Brain microvascular endothelial cell (primary cell): Measurements from ENCODE around the gene PROSER2.
A peak's percentile ranks its signal among the peaks of the same experiment; 100 is the strongest.
"Not testable (repeated sequence)": the region's sequence is repeated elsewhere in the genome, so short reads cannot be mapped to it uniquely, and the experiment has no call there.

ENCODE experiments used
- DNase-seq: peaks from one replicate; pipeline ENCODE4 v3.0.0-alpha.2; 2020
- H3K27ac ChIP-seq: fragments of 250-450 bp; sonication (Bioruptor Pico); 2 replicates; pipeline ENCODE4 v1.5.1; 2020; ENCODE audit warnings: mild to moderate bottlenecking, moderate library complexity
- H3K27me3 ChIP-seq: fragments of 250-450 bp; sonication (Bioruptor Pico); replicated peaks from 2 replicates; pipeline ENCODE4 v1.5.1; 2020; ENCODE audit warnings: mild to moderate bottlenecking
- H3K36me3 ChIP-seq: fragments of 250-450 bp; sonication (Bioruptor Pico); replicated peaks from 2 replicates; pipeline ENCODE4 v1.5.1; 2020; ENCODE audit warnings: mild to moderate bottlenecking
- H3K4me3 ChIP-seq: 2 replicates; pipeline ENCODE4 v1.5.1; 2011; ENCODE audit warnings: low read depth, mild to moderate bottlenecking, control low read depth, low read length, moderate library complexity
- in situ Hi-C: cut with HindIII; loops from 2 replicates; pipeline ENCODE4 v1.10.0; 2017; ENCODE audit warnings: low sequenced_read_pairs, low pct_ligation_motif_present
- TF ChIP-seq, protein P1 (sequence below): IDR thresholded peaks from 2 replicates; pipeline ENCODE4 v1.5.1; 2011; ENCODE audit warnings: low read depth, mild to moderate bottlenecking, moderate library complexity, low read length, control low read depth, inconsistent platforms; ENCODE audit errors: missing control alignments

PROSER2 gene

DNA sequence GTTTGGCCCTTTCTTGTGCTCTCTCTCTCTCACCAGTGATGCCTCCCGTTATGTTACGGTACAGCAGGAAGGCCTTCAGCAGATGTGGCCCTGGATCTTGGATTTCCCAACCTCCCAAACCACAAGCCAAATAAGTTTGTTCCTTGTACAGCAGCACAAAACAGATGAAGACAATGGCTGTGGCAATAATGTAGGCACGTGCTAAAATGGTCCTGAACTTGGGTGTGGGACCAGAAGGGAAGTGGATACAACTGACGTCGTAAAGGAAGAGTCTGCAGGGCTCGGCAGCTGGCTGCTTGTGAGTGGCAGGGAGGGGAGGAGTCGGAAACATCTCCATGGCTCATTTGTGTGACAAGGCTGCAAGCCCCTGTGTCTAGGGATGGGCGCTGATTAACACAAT is 26.8 kb downstream of the PROSER2 start:
- TF ChIP-seq, protein P1, sequence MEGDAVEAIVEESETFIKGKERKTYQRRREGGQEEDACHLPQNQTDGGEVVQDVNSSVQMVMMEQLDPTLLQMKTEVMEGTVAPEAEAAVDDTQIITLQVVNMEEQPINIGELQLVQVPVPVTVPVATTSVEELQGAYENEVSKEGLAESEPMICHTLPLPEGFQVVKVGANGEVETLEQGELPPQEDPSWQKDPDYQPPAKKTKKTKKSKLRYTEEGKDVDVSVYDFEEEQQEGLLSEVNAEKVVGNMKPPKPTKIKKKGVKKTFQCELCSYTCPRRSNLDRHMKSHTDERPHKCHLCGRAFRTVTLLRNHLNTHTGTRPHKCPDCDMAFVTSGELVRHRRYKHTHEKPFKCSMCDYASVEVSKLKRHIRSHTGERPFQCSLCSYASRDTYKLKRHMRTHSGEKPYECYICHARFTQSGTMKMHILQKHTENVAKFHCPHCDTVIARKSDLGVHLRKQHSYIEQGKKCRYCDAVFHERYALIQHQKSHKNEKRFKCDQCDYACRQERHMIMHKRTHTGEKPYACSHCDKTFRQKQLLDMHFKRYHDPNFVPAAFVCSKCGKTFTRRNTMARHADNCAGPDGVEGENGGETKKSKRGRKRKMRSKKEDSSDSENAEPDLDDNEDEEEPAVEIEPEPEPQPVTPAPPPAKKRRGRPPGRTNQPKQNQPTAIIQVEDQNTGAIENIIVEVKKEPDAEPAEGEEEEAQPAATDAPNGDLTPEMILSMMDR, result no peak
- Histone ChIP-seq H3K27me3 (no peaks in the 10 kb centered on the region), H3K27ac (no peak overlapping the region), H3K36me3 (no peaks in the 10 kb centered on the region), H3K4me3 (no peak overlapping the region)
- no peak for DNase-seq
- in situ Hi-C loops, result no loop called here

DNA sequence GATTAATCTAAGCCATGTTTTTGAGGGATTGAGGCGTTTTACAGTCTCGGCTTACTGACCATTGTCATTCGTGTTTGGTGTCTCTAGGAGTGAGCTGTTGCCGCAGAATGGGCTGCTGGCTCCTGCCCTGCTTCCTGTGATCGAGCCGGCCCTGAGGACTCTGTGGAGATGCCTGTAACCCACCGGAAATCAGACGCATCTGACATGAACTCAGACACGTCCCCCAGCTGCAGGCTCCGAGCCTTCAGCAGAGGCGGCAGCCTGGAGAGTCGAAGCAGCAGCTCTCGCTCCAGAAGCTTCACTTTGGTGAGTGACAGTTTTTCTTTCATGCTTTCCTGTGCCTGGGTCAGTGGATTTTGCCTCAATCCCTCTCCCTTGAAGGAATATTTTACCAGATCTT is 28.8 kb downstream of the PROSER2 start:
- in situ Hi-C loops, result no loop called here

DNA sequence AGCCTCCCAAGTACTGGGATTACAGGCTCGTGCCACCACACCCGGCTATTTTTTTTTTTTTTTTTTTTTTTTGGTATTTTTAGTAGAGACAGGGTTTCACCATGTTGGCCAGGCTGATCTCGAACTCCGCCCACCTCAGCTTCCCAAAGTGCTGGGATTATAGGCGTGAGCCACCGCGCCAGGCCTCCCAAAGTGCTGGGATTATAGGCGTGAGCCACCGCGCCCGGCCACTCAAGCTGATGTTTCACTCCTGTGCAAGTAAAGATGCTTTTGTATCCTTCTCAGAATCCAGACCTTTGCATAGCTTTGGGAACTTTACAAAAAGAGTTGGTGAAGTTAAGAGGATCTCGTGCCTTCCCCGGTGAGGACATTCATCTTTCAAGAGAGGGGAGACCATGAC is 29.5 kb downstream of the PROSER2 start:
- DNase-seq, H3K27me3 ChIP-seq, in situ Hi-C loops, H3K4me3 ChIP-seq, H3K36me3 ChIP-seq, H3K27ac ChIP-seq: not testable (repeated sequence)

More for the DNA sequence above, 28.8 kb downstream of the PROSER2 start:
- no peaks in the 10 kb centered on the region for H3K36me3 ChIP-seq
- no peaks in the 10 kb centered on the region for H3K27me3 ChIP-seq
- H3K4me3 ChIP-seq, result no peak overlapping the region
- H3K27ac ChIP-seq, result no peak overlapping the region
- TF ChIP-seq, protein P1, result no peak
- DNase-seq, result no peak

DNA sequence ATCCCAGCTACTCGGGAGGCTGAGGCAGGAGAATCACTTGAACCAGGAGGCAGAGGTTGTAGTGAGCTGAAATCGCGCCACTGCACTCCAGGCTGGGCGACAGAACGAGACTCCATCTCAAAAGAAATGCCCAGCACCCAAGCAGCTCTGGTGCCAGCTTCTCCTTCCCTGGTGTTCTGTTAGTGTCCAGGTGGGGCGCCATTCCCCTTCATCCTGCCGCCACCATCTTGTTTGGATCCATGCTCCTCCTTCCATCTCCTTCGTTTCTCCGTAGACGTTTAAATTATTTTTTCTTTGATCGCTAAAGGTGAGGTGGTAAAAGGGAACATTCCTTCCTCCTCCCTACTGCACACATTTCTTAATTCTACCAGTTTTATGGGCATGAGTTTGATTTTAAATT is 30.3 kb downstream of the PROSER2 start:
- TF ChIP-seq, protein P1, result peak; percentile 37
- no peak overlapping the region for H3K4me3 ChIP-seq
- H3K36me3 ChIP-seq, result no peaks in the 10 kb centered on the region
- no peak for DNase-seq
- in situ Hi-C loops, result no loop called here
- H3K27me3 ChIP-seq, result no peaks in the 10 kb centered on the region
- H3K27ac ChIP-seq, result no peak overlapping the region

DNA sequence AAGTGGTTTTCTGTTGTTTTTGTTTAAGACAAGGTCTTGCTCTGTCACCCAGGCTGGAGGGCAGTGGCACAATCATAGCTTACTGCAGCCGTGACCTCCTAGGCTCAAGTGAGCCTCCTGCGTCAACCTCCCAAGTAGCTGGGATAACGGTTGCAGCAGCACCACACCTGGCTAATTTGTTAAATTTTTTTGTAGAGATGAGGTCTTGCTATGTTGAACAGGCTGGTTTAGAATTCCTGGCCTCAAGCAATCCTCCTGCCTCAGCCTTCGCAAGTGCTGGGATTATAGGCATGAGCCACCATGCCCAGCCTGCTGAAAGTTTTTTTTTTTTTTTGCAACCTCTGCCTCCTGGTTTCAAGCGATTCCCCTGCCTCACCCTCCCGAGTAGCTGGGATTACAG is 31.1 kb downstream of the PROSER2 start:
- TF ChIP-seq, protein P1, result no peak
- no peaks in the 10 kb centered on the region for H3K36me3 ChIP-seq
- H3K27ac ChIP-seq, result no peak overlapping the region
- in situ Hi-C loops, result no loop called here
- H3K27me3 ChIP-seq, result no peaks in the 10 kb centered on the region
- no peak for DNase-seq
- no peak overlapping the region for H3K4me3 ChIP-seq

DNA sequence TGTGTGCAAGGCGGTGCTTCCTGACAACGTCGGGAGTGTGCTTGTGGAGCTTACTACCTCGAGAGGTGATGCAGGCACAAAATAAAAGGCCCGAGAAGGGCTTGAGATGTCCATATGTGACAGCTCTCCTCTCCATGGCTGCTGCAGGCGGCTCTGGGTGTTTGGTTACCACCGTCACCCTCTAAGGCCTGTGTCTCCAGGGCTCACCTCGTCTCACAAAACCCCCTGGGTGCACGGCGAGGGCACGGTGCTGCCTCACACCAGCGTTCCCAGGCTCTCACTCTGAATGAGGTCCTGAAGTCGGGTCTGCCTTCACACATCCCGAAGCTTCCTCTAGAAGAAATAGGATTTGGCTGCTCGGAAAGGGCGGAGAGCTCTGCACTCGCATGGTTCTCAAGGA is 32.9 kb downstream of the PROSER2 start:
- Histone ChIP-seq H3K27me3 (no peaks in the 10 kb centered on the region), H3K36me3 (no peaks in the 10 kb centered on the region), H3K4me3 (no peak overlapping the region), H3K27ac (no peak overlapping the region)
- no peak for DNase-seq
- TF ChIP-seq, protein P1, result no peak
- in situ Hi-C loops, result no loop called here
